HepG2 (cell line): ENCODE data around the gene PCGF3. TPM values are rescaled to one million over a fixed set of nuclear protein-coding genes. Genes with fewer than 3 reads are reported as not detected.

ENCODE experiments used
- ATAC-seq: fragments of 200-7000 bp; cut with Tn5 transposase; 3 replicates; pipeline ENCODE4 v1.9.1; 2020; ENCODE audit warnings: mild to moderate bottlenecking, moderate library complexity
- BruUV-seq: library from RNA; stranded (reverse); fragments of 400-500 nt; replicated peaks from 2 replicates; lab custom pipeline; 2021; lab: Mats Ljungman, UMichigan
- CTCF ChIA-PET: fragments of 300-600 bp; formaldehyde crosslinking; extraction: SDS; loops from one replicate; lab custom pipeline; 2021; ENCODE audit warnings: low total read pairs, inconsistent platforms, low intra/inter-chr PET ratio; lab: Yijun Ruan, JAX
- POLR2A ChIA-PET: fragments of 350-600 bp; sonication (Branson Sonifier 250); formaldehyde crosslinking; loops from one replicate; lab custom pipeline; 2020; ENCODE audit warnings: antibody characterized with exemption, inconsistent platforms; lab: Yijun Ruan, JAX
- DNase-seq: peaks from one replicate; pipeline ENCODE4 v3.0.0-alpha.2; 2015; ENCODE audit warnings: low spot score
- FAIRE-seq: peaks from 3 replicates; lab custom pipeline; 2011; peaks lifted over from hg19 to GRCh38; lab: Jason Lieb, UNC
- H2AFZ ChIP-seq: one replicate; pipeline ENCODE4 v1.6.1; 2011; ENCODE audit warnings: low read length, inconsistent platforms
- H3K27ac ChIP-seq: fragments of 300-600 bp; 3 replicates; pipeline ENCODE4 v1.8.0; 2011; ENCODE audit warnings: mixed run types, mild to moderate bottlenecking, mixed read lengths, low read length, inconsistent platforms; ENCODE audit not compliant: insufficient read depth; ENCODE audit errors: extremely low read length
- H3K27me3 ChIP-seq, 2 experiments: fragments of 200-600 bp in 1 of 2; 2 replicates in 1 of 2; 3 replicates in 1 of 2; pipeline versions ENCODE4 v1.6.0 to v1.8.0; 2011; ENCODE audit warnings: low read length in 2 of 2, mild to moderate bottlenecking in 2 of 2, moderate library complexity in 2 of 2, inconsistent platforms in 1 of 2; ENCODE audit not compliant: insufficient read depth in 2 of 2, control insufficient read depth in 1 of 2
- H3K36me3 ChIP-seq, 2 experiments: fragments of 200-600 bp in 1 of 2; replicated peaks in 1 of 2; 2 replicates in 1 of 2; 3 replicates in 1 of 2; pipeline versions ENCODE4 v1.5.1 to v1.8.0; 2011; ENCODE audit warnings: low read length in 2 of 2, inconsistent platforms in 1 of 2; ENCODE audit not compliant: insufficient read depth in 2 of 2, control insufficient read depth in 1 of 2
- H3K4me1 ChIP-seq: 2 replicates; pipeline ENCODE4 v1.5.1; 2012; ENCODE audit warnings: low read length, inconsistent platforms; ENCODE audit not compliant: insufficient read depth
- H3K4me2 ChIP-seq: 2 replicates; pipeline ENCODE4 v1.6.0; 2011; ENCODE audit warnings: low read depth, low read length, inconsistent platforms
- H3K4me3 ChIP-seq, 3 experiments: fragments of 200-600 bp in 1 of 3; sonication (generic), shearing (Covaris generic) in 1 of 3; replicated peaks in 1 of 3; 2 replicates each; pipeline ENCODE4 v1.5.1; 2011 to 2016; ENCODE audit warnings: low read length in 3 of 3, inconsistent platforms in 2 of 3, low read depth in 2 of 3, mild to moderate bottlenecking in 2 of 3, control low read depth in 1 of 3, mixed read lengths in 1 of 3; ENCODE audit not compliant: insufficient read depth in 1 of 3
- H3K79me2 ChIP-seq: one replicate; pipeline ENCODE4 v1.6.1; 2011; ENCODE audit warnings: low read length, inconsistent platforms; ENCODE audit not compliant: insufficient read depth
- H3K9ac ChIP-seq: 2 replicates; pipeline ENCODE4 v1.6.0; 2011; ENCODE audit warnings: mild to moderate bottlenecking, low read depth, low read length, inconsistent platforms; ENCODE audit not compliant: insufficient read depth
- H3K9me3 ChIP-seq: 2 replicates; pipeline ENCODE4 v1.5.1; 2012; ENCODE audit warnings: mild to moderate bottlenecking, low read length
- H4K20me1 ChIP-seq: 2 replicates; pipeline ENCODE4 v1.6.0; 2011; ENCODE audit warnings: inconsistent platforms, mild to moderate bottlenecking, low read length, moderate library complexity; ENCODE audit not compliant: insufficient read depth
- MIER3 ChIP-seq: IDR thresholded peaks from 2 replicates; pipeline ENCODE4 v1.6.1; 2016; ENCODE audit warnings: missing compliant biosample characterization, borderline replicate concordance
- PCBP2 ChIP-seq: fragments of 200-400 bp; formaldehyde crosslinking; optimal IDR thresholded peaks from 2 replicates; pipeline ENCODE3; 2018; ENCODE audit warnings: low read length, low read depth; ENCODE audit not compliant: poor library complexity, severe bottlenecking
- SIN3A ChIP-seq: IDR thresholded peaks from 2 replicates; pipeline ENCODE4 v1.6.1; 2011; ENCODE audit warnings: low read depth, mild to moderate bottlenecking, control low read depth, low read length, borderline replicate concordance
- WGBS: methylation state at CpG from one replicate; pipeline ENCODE4 v1.1.6; 2017; ENCODE audit warnings: low lambda C conversion rate; 5-methylcytosine and 5-hydroxymethylcytosine counted together
- in situ Hi-C: cut with HindIII; loops from 2 replicates; pipeline ENCODE4 v1.10.0; 2017; ENCODE audit warnings: low pct_unique_long_range_greater_than_20kb; ENCODE audit not compliant: extremely low pct_ligation_motif_present
- intact Hi-C: fragments of 100-400 bp; cut with micrococcal nuclease; formaldehyde crosslinking; loops from one replicate; pipeline ENCODE4 v1.10.0; 2022; ENCODE audit not compliant: unreplicated experiment
- polyA plus RNA-seq, 8 experiments: library from polyadenylated mRNA; depleted of rRNA in 3 of 8; stranded (reverse) in 7 of 8; unstranded in 1 of 8; fragments of >200 nt; fragmentation: Illumina TruSeq in 4 of 8; extraction: Trizol in 4 of 8; gene quantifications; 2 replicates each; pipeline versions ENCODE4 v1.2.1 to v1.2.3, GENCODE V29; 2011 to 2016; ENCODE audit warnings: low read depth in 4 of 8, missing spikeins in 1 of 8, mixed read lengths in 1 of 8; ENCODE audit not compliant: insufficient read depth in 1 of 8
- total RNA-seq, 5 experiments: library from RNA; depleted of rRNA; stranded (reverse); fragments of >200 nt; fragmentation: Illumina TruSeq; extraction: Trizol; gene quantifications; 2 replicates each; pipeline ENCODE4 v1.2.3, GENCODE V29; 2016; ENCODE audit warnings: low read depth in 1 of 5
- TF ChIP-seq, protein P1 (sequence below): sonication (generic); formaldehyde crosslinking; IDR thresholded peaks from 2 replicates; pipeline ENCODE4 v1.4.0; 2020; ENCODE audit warnings: low read depth, missing genetic modification reagents
- TF ChIP-seq, protein P2 (sequence below): sonication (generic); formaldehyde crosslinking; IDR thresholded peaks from 2 replicates; pipeline ENCODE4 v1.5.0; 2020; ENCODE audit warnings: mild to moderate bottlenecking, missing genetic modification reagents

Gene PCGF3
- total and polyA plus RNA-seq, 2 of the 13 experiments (the other 11 are each of a cell fraction or from before 2014, with no cell fraction given), result 28.6 to 66.2 TPM

DNA sequence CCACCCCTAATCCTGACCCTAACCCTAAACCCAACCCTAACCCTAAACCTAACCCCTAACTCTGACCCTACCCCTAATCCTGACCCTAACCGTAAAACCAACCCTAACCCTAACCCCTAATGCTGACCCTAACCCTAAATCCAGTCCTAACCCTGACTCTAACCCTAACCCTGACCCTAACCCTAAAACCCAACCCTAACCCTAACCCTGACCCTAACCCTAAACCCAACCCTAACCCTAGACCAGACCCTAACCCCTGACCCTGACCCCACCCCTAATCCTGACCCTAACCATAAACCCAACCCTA is 708 bp upstream of the PCGF3 start:
- TF ChIP-seq SIN3A (0 out of 2 replicates have a peak, but pooled peaks have one; percentile 2), PCBP2 (peak; percentile 100), MIER3 (no peak)
- TF ChIP-seq, protein P1, sequence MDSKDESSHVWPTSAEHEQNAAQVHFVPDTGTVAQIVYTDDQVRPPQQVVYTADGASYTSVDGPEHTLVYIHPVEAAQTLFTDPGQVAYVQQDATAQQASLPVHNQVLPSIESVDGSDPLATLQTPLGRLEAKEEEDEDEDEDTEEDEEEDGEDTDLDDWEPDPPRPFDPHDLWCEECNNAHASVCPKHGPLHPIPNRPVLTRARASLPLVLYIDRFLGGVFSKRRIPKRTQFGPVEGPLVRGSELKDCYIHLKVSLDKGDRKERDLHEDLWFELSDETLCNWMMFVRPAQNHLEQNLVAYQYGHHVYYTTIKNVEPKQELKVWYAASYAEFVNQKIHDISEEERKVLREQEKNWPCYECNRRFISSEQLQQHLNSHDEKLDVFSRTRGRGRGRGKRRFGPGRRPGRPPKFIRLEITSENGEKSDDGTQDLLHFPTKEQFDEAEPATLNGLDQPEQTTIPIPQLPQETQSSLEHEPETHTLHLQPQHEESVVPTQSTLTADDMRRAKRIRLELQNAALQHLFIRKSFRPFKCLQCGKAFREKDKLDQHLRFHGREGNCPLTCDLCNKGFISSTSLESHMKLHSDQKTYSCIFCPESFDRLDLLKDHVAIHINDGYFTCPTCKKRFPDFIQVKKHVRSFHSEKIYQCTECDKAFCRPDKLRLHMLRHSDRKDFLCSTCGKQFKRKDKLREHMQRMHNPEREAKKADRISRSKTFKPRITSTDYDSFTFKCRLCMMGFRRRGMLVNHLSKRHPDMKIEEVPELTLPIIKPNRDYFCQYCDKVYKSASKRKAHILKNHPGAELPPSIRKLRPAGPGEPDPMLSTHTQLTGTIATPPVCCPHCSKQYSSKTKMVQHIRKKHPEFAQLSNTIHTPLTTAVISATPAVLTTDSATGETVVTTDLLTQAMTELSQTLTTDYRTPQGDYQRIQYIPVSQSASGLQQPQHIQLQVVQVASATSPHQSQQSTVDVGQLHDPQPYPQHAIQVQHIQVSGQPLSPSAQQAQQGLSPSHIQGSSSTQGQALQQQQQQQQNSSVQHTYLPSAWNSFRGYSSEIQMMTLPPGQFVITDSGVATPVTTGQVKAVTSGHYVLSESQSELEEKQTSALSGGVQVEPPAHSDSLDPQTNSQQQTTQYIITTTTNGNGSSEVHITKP, result no peak
- TF ChIP-seq, protein P2, sequence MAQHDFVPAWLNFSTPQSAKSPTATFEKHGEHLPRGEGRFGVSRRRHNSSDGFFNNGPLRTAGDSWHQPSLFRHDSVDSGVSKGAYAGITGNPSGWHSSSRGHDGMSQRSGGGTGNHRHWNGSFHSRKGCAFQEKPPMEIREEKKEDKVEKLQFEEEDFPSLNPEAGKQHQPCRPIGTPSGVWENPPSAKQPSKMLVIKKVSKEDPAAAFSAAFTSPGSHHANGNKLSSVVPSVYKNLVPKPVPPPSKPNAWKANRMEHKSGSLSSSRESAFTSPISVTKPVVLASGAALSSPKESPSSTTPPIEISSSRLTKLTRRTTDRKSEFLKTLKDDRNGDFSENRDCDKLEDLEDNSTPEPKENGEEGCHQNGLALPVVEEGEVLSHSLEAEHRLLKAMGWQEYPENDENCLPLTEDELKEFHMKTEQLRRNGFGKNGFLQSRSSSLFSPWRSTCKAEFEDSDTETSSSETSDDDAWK (CRISPR knock-in tag), result no peak
- TF ChIP-seq, all 625 proteins: peak for 2
- in situ Hi-C loops, result no loop called here
- Histone ChIP-seq H2AFZ (no peak overlapping the region), H3K36me3 (peaks cover 2 to 5% of the 10 kb centered on the region in 2 experiments; a peak in 2 of 5 replicates), H3K4me2 (peak overlapping the region; percentile 87), H3K4me3 (peak overlapping the region in 1 of 3 experiments; percentile 78; a peak in 2 of 6 replicates), H3K79me2 (peaks cover 33% of the 10 kb centered on the region), H3K9ac (peak overlapping the region; percentile 60; the same call in 1 of the 2 replicates), H3K27ac (no peak overlapping the region), H3K9me3 (no peaks in the 10 kb centered on the region), H3K4me1 (peaks cover 58% of the 10 kb centered on the region), H4K20me1 (peaks cover 25% of the 10 kb centered on the region), H3K27me3 (peaks cover 3 to 12% of the 10 kb centered on the region in 2 experiments; a peak in 2 of 5 replicates)
- BruUV-seq, result no TSS peak
- FAIRE-seq, result no peak
- POLR2A ChIA-PET, result interaction anchor here (1.0 kb wide), 1 partner anchor 77 kb away, joined by 4 read pairs; no protein-coding TSS in a partner anchor
- 91% methylated on average over 1 of the region's 1 CpG for WGBS
- no peak for DNase-seq
- CTCF ChIA-PET, result no interaction called here
- ATAC-seq, result no peak
- intact Hi-C loops, result loop anchor here (2.0 kb wide), 1 partner anchor 18 kb away; no protein-coding TSS in a partner anchor
